Stimulated activated CD4-positive, alpha-beta T cell treated with anti-CD3 and anti-CD28 coated beads, TNF-alpha, amount 100 ng/mL, for 48 hours (primary cell): ENCODE data around the gene IGLL1.

Experiments
- DNase-seq, 3 donors: peaks; one replicate each; pipeline ENCODE4 v3.0.0-alpha.2; 2020; ENCODE audit warnings: low read depth in 3 of 3

The IGLL1 gene

GRCh38 chr22:23527971-23528740 lies 51.9 kb downstream of the IGLL1 start:
- no peak for DNase-seq

- no peak for DNase-seq
Observed at GRCh38 chr22:23526596-23527316, 53.3 kb downstream of the IGLL1 start.

- no peak for DNase-seq
Observed at GRCh38 chr22:23525510-23525909, 54.6 kb downstream of the IGLL1 start.

- DNase-seq, result no peak
Observed at GRCh38 chr22:23524226-23524625, 55.9 kb downstream of the IGLL1 start.

GRCh38 chr22:23523713-23524112 lies 56.4 kb downstream of the IGLL1 start:
- no peak for DNase-seq
